Liver (tissue), 3 donors: ENCODE results near the gene BPIFB1.

ENCODE experiments used
- GABPA ChIP-seq, 2 donors: IDR thresholded peaks in 1 of 2; conservative IDR thresholded peaks in 1 of 2; 2 replicates each; pipeline ENCODE4 v1.6.1; 2016; ENCODE audit warnings: antibody characterized with exemption in 2 of 2, mild to moderate bottlenecking in 1 of 2, moderate library complexity in 1 of 2
- RAD21 ChIP-seq, 2 donors: IDR thresholded peaks; 2 replicates each; pipeline ENCODE4 v1.6.1; 2016; ENCODE audit warnings: antibody characterized with exemption in 2 of 2, mild to moderate bottlenecking in 2 of 2
- TAF1 ChIP-seq: conservative IDR thresholded peaks from 2 replicates; pipeline ENCODE4 v1.6.1; 2016; ENCODE audit warnings: antibody characterized with exemption, mild to moderate bottlenecking
- TF ChIP-seq, protein P1 (sequence below): fragments of 150-350 bp; IDR thresholded peaks from 2 replicates; pipeline ENCODE4 v1.5.1; 2017; ENCODE audit warnings: improper control_type of control experiment, low read depth, low read length; ENCODE audit not compliant: missing input control
- donor health status: healthy.
- donor health status: healthy.

GRCh38 chr20:33242319-33243100, 40.5 kb upstream of the BPIFB1 start:
- TF ChIP-seq TAF1 (no peak), GABPA (IDR thresholded peaks at IDR 0.05 in 1 of 2, conservative IDR thresholded peaks at IDR 0.05 in 1 of 2) (no peak), RAD21 (IDR thresholded peaks at IDR 0.05) (no peak)
- TF ChIP-seq, protein P1, sequence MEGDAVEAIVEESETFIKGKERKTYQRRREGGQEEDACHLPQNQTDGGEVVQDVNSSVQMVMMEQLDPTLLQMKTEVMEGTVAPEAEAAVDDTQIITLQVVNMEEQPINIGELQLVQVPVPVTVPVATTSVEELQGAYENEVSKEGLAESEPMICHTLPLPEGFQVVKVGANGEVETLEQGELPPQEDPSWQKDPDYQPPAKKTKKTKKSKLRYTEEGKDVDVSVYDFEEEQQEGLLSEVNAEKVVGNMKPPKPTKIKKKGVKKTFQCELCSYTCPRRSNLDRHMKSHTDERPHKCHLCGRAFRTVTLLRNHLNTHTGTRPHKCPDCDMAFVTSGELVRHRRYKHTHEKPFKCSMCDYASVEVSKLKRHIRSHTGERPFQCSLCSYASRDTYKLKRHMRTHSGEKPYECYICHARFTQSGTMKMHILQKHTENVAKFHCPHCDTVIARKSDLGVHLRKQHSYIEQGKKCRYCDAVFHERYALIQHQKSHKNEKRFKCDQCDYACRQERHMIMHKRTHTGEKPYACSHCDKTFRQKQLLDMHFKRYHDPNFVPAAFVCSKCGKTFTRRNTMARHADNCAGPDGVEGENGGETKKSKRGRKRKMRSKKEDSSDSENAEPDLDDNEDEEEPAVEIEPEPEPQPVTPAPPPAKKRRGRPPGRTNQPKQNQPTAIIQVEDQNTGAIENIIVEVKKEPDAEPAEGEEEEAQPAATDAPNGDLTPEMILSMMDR: no peak
